Esophagus squamous epithelium (tissue), 5 donors: ENCODE data around the gene HIPK2. TPM values are rescaled to one million over a fixed set of nuclear protein-coding genes. Genes with fewer than 3 reads are reported as not detected.
A peak's percentile ranks its signal among the peaks of the same experiment; 100 is the strongest.

ENCODE experiments used
- DNase-seq: peaks from one replicate; lab custom pipeline; 2025; lab: John Stamatoyannopoulos, UW
- H3K27ac ChIP-seq, 4 donors: fragments of 200-600 bp; sonication (generic); one replicate each; pipeline ENCODE4 v1.5.1; 2016 to 2019; ENCODE audit warnings: mild to moderate bottlenecking in 1 of 4
- H3K27me3 ChIP-seq, 4 donors: fragments of 200-600 bp; sonication (generic); 1 replicate in 3 of 4; 2 replicates in 1 of 4; pipeline versions ENCODE4 v1.5.1 to v1.6.0; 2017 to 2021; ENCODE audit warnings: antibody characterized with exemption in 1 of 4
- H3K36me3 ChIP-seq, 3 donors: fragments of 200-600 bp; sonication (generic); one replicate each; pipeline ENCODE4 v1.5.1; 2016 to 2019
- H3K4me1 ChIP-seq, 3 donors: fragments of 200-600 bp; sonication (generic); one replicate each; pipeline ENCODE4 v1.5.1; 2017 to 2019
- H3K4me3 ChIP-seq, 4 donors: fragments of 200-600 bp; sonication (generic); 1 replicate in 3 of 4; 2 replicates in 1 of 4; pipeline ENCODE4 v1.5.1; 2016 to 2019; ENCODE audit warnings: mild to moderate bottlenecking in 2 of 4, moderate library complexity in 1 of 4
- H3K9me3 ChIP-seq, 3 donors: fragments of 200-600 bp; sonication (generic); one replicate each; pipeline ENCODE4 v1.5.1; 2016 to 2019
- POLR2A ChIP-seq, 4 donors: fragments of 450-650 bp; IDR thresholded peaks; one replicate each; pipeline ENCODE4 v1.6.1; 2017; ENCODE audit warnings: antibody characterized with exemption in 4 of 4, mild to moderate bottlenecking in 4 of 4, moderate library complexity in 3 of 4
- WGBS, 2 donors: methylation state at CpG; one replicate each; pipeline ENCODE4 v1.1.5; 2018; 5-methylcytosine and 5-hydroxymethylcytosine counted together
- intact Hi-C: fragments of 100-400 bp; cut with DNase I; formaldehyde crosslinking; loops from one replicate; pipeline ENCODE4 v1.15.0; 2022
- total RNA-seq, 4 donors: library from RNA; depleted of rRNA; stranded (reverse); fragments of >200 nt; gene quantifications; one replicate each; pipeline ENCODE4 v1.1.0, GENCODE V29; 2016
- TF ChIP-seq, protein P1 (sequence below), 6 experiments: fragments of 450-650 bp in 4 of 6; fragments of 200-600 bp in 2 of 6; sonication (generic) in 2 of 6; IDR thresholded peaks; one replicate each; pipeline ENCODE4 v1.5.1; 2016 to 2019; ENCODE audit warnings: antibody characterized with exemption in 6 of 6, mild to moderate bottlenecking in 4 of 6, moderate library complexity in 4 of 6
- donor health status: DM: yes; HTN: yes; CAD: no.

The HIPK2 gene
- total RNA-seq, 4 donors from 2014 or later = 17.8 to 37.9 (median 29.3) TPM

DNA sequence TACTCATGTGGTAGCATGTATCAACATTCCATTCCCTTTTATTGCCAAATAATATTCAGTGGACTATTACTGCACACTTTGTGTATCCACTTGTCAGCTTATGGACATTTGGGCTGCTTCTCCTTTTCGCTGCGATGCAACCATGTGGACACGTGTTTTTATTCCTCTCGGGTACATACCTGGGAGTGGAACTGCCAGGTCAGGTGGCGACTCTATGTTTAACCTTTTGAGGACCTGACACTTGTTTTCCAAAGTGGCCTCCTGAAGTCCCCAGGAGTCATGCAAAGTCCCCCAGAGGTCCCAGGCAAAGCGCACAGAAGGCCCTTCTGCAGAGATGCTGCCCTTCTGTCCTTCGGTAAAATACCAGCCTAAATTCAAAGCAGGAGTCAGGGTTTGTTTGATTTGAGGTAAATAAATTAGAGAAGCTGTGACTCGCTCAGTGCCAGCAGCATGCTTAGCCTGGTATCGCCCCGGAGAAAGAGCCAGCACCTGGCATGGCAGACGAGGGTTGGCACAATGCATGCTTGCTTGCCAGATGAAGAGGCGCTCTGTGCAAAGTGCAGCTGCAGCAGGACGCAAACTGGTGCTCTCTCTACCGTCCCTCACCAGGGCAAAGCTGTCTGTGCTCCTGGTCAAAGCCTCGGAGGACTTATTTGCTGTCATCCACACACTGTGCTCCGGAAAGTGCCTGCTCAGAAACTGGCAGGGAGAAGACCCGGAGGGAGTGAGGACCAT is 37.8 kb downstream of the HIPK2 start:
- Histone ChIP-seq H3K36me3 (peaks cover 0 to 18% (median 0%) of the 10 kb centered on the region in 3 donors), H3K27me3 (no peaks in the 10 kb centered on the region), H3K4me3 (no peak overlapping the region), H3K9me3 (no peaks in the 10 kb centered on the region), H3K27ac (peak overlapping the region in 1 of 4 donors; percentile 35), H3K4me1 (peaks cover 3 to 75% (median 25%) of the 10 kb centered on the region in 3 donors)
- no peak for DNase-seq
- TF ChIP-seq POLR2A (IDR thresholded peaks at IDR 0.05) = no peak
- TF ChIP-seq, protein P1, sequence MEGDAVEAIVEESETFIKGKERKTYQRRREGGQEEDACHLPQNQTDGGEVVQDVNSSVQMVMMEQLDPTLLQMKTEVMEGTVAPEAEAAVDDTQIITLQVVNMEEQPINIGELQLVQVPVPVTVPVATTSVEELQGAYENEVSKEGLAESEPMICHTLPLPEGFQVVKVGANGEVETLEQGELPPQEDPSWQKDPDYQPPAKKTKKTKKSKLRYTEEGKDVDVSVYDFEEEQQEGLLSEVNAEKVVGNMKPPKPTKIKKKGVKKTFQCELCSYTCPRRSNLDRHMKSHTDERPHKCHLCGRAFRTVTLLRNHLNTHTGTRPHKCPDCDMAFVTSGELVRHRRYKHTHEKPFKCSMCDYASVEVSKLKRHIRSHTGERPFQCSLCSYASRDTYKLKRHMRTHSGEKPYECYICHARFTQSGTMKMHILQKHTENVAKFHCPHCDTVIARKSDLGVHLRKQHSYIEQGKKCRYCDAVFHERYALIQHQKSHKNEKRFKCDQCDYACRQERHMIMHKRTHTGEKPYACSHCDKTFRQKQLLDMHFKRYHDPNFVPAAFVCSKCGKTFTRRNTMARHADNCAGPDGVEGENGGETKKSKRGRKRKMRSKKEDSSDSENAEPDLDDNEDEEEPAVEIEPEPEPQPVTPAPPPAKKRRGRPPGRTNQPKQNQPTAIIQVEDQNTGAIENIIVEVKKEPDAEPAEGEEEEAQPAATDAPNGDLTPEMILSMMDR (IDR thresholded peaks at IDR 0.05) = no peak
- intact Hi-C loops = no loop called here
- WGBS, 2 donors = 51 to 56% methylated on average over 12 to 13 of the region's 17 CpGs

DNA sequence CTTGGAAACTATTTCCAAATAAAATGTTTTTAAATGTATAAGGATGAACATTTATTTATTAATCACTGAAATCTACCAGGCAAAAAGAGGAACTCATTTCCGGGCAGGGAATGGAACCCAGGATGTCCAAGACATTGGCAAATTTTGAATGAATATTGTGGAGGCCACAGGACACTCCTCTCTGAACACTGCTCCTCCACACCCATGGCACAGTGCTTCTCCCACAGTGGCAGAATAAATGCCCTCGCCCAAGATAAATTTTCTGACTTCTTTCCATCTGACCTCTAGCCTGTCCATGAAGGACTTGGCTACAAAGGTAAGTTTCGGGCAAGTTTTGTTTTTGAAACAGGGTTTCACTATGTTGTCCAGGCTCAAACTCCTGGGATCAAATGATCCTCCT is 39.0 kb downstream of the HIPK2 start:
- H3K27me3 ChIP-seq = no peaks in the 10 kb centered on the region
- intact Hi-C loops = no loop called here
- H3K9me3 ChIP-seq = no peaks in the 10 kb centered on the region
- peaks cover 3 to 77% (median 31%) of the 10 kb centered on the region in 3 donors for H3K4me1 ChIP-seq
- WGBS, 2 donors = 84 to 87% methylated on average over 3 of the region's 3 CpGs
- DNase-seq = no peak
- no peak overlapping the region for H3K4me3 ChIP-seq
- no peak for TF ChIP-seq POLR2A (IDR thresholded peaks at IDR 0.05)
- TF ChIP-seq, protein P1 (IDR thresholded peaks at IDR 0.05) = no peak
- H3K27ac ChIP-seq = peak overlapping the region in 2 of 4 donors; percentile 51 to 59
- peaks cover 0 to 18% (median 0%) of the 10 kb centered on the region in 3 donors for H3K36me3 ChIP-seq

DNA sequence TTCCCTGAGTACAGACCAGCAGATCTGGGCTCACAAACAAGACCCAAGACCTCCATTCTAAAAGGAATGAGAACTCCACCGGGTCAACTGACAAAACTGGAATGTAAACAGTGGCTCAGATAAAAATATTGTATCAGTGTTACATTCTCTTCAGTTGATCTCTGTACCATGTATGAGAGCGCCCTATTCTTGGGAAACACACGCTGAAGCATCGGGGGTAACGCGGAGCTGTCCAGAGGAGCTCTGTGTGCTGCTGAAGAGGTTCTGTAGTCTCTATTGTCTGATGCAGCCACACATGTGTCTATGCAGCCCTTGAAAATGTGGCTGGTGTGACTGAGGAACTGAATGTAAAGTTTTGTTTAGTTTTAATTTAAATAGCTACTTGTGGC is 39.7 kb downstream of the HIPK2 start:
- intact Hi-C loops = no loop called here
- TF ChIP-seq, protein P1 (IDR thresholded peaks at IDR 0.05) = no peak
- no peak for TF ChIP-seq POLR2A (IDR thresholded peaks at IDR 0.05)
- H3K4me3 ChIP-seq = no peak overlapping the region
- H3K9me3 ChIP-seq = no peaks in the 10 kb centered on the region
- peak overlapping the region in 3 of 4 donors; percentile 51 to 79 (median 59) for H3K27ac ChIP-seq
- peaks cover 0 to 18% (median 0%) of the 10 kb centered on the region in 3 donors for H3K36me3 ChIP-seq
- peaks cover 0 to 77% (median 34%) of the 10 kb centered on the region in 3 donors for H3K4me1 ChIP-seq
- no peak for DNase-seq
- 71 to 86% methylated on average over 6 of the region's 6 CpGs for WGBS, 2 donors
- no peaks in the 10 kb centered on the region for H3K27me3 ChIP-seq

DNA sequence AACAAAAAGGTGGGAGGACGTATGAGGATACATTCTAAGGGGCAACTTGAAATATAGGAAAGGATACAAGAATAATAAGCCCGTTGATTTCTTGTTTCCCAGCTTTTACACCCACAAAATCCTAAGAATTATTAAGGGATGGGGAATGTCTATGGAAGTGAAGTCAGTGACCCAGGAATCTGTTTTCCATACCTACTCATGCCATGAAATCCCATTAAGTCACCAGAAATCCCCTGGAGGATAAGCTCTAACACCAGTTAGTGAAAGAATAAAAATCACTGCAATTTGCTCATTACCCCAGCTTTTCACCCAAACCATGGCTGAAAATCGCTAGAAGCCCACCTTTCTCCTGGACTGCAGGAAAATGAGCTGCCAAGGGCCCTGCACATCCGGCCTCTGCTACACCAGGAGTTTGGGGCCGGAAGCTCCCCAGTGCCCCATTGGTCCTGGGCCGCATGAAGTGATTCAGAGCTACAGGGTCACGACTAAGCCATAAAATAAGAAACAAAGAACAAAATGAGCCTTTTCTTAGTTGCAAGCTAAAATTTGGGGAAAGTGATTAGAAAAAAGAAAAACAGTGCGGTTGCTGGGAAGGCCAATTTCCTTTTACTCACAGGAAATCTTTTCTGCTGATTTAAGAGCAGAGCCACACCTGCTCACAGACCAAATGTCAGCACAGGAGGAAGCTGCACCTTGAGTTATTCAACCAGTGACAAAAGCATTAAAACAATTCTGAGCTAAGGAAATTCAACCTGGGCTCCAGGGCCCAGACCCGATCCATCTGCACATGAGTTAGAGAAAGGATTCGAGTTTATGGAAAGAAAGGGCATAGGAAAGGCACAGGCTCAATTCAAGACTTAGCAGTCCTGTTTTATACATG is 40.3 kb downstream of the HIPK2 start:
- H3K27ac ChIP-seq = peak overlapping the region; percentile 12 to 79 (median 55)
- DNase-seq = no peak
- peaks cover 0 to 18% (median 0%) of the 10 kb centered on the region in 3 donors for H3K36me3 ChIP-seq
- 78 to 86% methylated on average over 9 to 10 of the region's 10 CpGs for WGBS, 2 donors
- H3K27me3 ChIP-seq = no peaks in the 10 kb centered on the region
- TF ChIP-seq, protein P1 (IDR thresholded peaks at IDR 0.05) = no peak
- no peak for TF ChIP-seq POLR2A (IDR thresholded peaks at IDR 0.05)
- intact Hi-C loops = no loop called here
- no peak overlapping the region for H3K4me3 ChIP-seq
- no peaks in the 10 kb centered on the region for H3K9me3 ChIP-seq
- peaks cover 5 to 77% (median 37%) of the 10 kb centered on the region in 3 donors for H3K4me1 ChIP-seq
